ENCODE measurements around the gene PCNX2. TPM values are rescaled to one million over a fixed set of nuclear protein-coding genes. Genes with fewer than 3 reads are reported as not detected.

Gene PCNX2
- total and polyA plus RNA-seq, 2 of the 8 experiments (the other 6 are each of a cell fraction or from before 2014, with no cell fraction given) = 46.1 to 57.6 TPM

GRCh38 chr1:233190987-233191386 is 104.5 kb downstream of the PCNX2 start:
- Histone ChIP-seq H3K4me1 (replicated peaks in 1 of 4; ENCODE audit: control insufficient read depth in 3 of 4, insufficient read depth in 4 of 4, low read length in 3 of 4) (no peaks in the 10 kb centered on the region), H4K8ac (ENCODE audit: extremely low read depth, insufficient read depth, low read length) (no peak overlapping the region), H2AFZ (ENCODE audit: low read length) (no peak overlapping the region), H3K23me2 (ENCODE audit: low read depth, low read length) (no peaks in the 10 kb centered on the region), H3K56ac (replicated peaks; ENCODE audit: insufficient read length, low read depth, low read length) (no peak overlapping the region), H4K91ac (replicated peaks; ENCODE audit: insufficient read length, low read length) (no peak overlapping the region), H2BK20ac (ENCODE audit: low read length) (no peak overlapping the region), H3K9me3 (ENCODE audit: insufficient read depth in 2 of 2, low read depth in 1 of 2, low read length in 1 of 2) (peaks cover 0 to 6% of the 10 kb centered on the region in 2 experiments; a peak in 2 of 4 replicates), H3K18ac (ENCODE audit: extremely low read depth, low read length) (no peak overlapping the region), H3K79me2 (ENCODE audit: control insufficient read depth in 1 of 2, insufficient read depth in 2 of 2, low read length in 2 of 2) (no peaks in the 10 kb centered on the region), H4K5ac (ENCODE audit: insufficient read length, low read depth, low read length) (no peak overlapping the region), H2BK5ac (ENCODE audit: low read depth, low read length) (no peak overlapping the region), H3K23ac (ENCODE audit: insufficient read length) (no peak overlapping the region), H3K9ac (replicated peaks in 1 of 4; ENCODE audit: extremely low read depth in 1 of 4, low read depth in 3 of 4, low read length in 3 of 4) (no peak overlapping the region), H2BK15ac (ENCODE audit: low read length) (no peak overlapping the region), H3K79me1 (ENCODE audit: low read depth, low read length) (no peaks in the 10 kb centered on the region), H3K14ac (ENCODE audit: insufficient read length) (no peak overlapping the region), H2BK12ac (ENCODE audit: low read depth, low read length) (no peak overlapping the region), H3K4me3 (ENCODE audit: extremely low read depth in 1 of 4, insufficient read depth in 2 of 4, low read depth in 3 of 4, low read length in 4 of 4) (no peak overlapping the region), H2BK120ac (replicated peaks; ENCODE audit: low read depth, low read length) (no peak overlapping the region), H3K4me2 (ENCODE audit: insufficient read depth in 1 of 2, low read depth in 2 of 2, low read length in 2 of 2) (no peak overlapping the region), H4K20me1 (replicated peaks in 1 of 2; ENCODE audit: control insufficient read depth in 1 of 2, insufficient read depth in 2 of 2, low read length in 2 of 2) (no peaks in the 10 kb centered on the region), H3K27me3 (replicated peaks in 1 of 4; ENCODE audit: control insufficient read depth in 3 of 4, extremely low read depth in 1 of 4, insufficient read depth in 3 of 4, low read length in 3 of 4) (no peaks in the 10 kb centered on the region), H3K36me3 (ENCODE audit: control insufficient read depth in 2 of 4, insufficient read depth in 4 of 4, low read length in 3 of 4) (peaks cover 6 to 14% (median 9%) of the 10 kb centered on the region in 4 experiments; a peak in 5 of 8 replicates), H2AK5ac (ENCODE audit: low read depth, low read length) (no peak overlapping the region), H3K27ac (ENCODE audit: low read depth, low read length) (no peak overlapping the region), H3K4ac (replicated peaks; ENCODE audit: insufficient read length, low read depth, low read length) (no peak overlapping the region)
- DNase-seq (ENCODE audit: low read depth in 1 of 2, low spot score in 2 of 2) (no peak), FAIRE-seq (no peak)
- CTCF ChIA-PET (ENCODE audit: partially characterized antibody) = no interaction called here
- 86% methylated on average over 5 of the region's 5 CpGs; no CpG with 5 or more reads in 1 of the 2 experiments for WGBS, 2 experiments (ENCODE audit: extremely low coverage in 1 of 2, insufficient coverage in 1 of 2, insufficient read length in 1 of 2, insufficient replicate concordance in 2 of 2, low coverage in 1 of 2, low lambda C conversion rate in 2 of 2, missing lambda C conversion rate in 1 of 2)
- POLR2A ChIA-PET (ENCODE audit: partially characterized antibody) = no interaction called here
- TF ChIP-seq SIRT6 (IDR thresholded peaks at IDR 0.05; ENCODE audit: low read length) = no peak
- no peak for TF ChIP-seq TCF12 (IDR thresholded peaks at IDR 0.05; ENCODE audit: low read depth, low read length)
- no peak for TF ChIP-seq YY1 (IDR thresholded peaks at IDR 0.05; ENCODE audit: low read depth, low read length)
- TF ChIP-seq TAF7 (optimal IDR thresholded peaks at IDR 0.05; ENCODE audit: borderline replicate concordance, low read depth, low read length) = no peak
- no peak for TF ChIP-seq CREB1 (IDR thresholded peaks at IDR 0.05)
- TF ChIP-seq SAP30 (IDR thresholded peaks at IDR 0.05; ENCODE audit: insufficient read depth, insufficient replicate concordance, low read length) = no peak
- TF ChIP-seq E2F6 (IDR thresholded peaks at IDR 0.05) = no peak
- TF ChIP-seq HDAC2 (IDR thresholded peaks at IDR 0.05; ENCODE audit: borderline replicate concordance in 1 of 2, low read depth in 2 of 2, low read length in 2 of 2) = no peak
- TF ChIP-seq TAF1 (IDR thresholded peaks at IDR 0.05; ENCODE audit: low read depth, low read length) = no peak
- no peak for TF ChIP-seq CTBP2 (IDR thresholded peaks at IDR 0.05; ENCODE audit: borderline replicate concordance, insufficient read depth, insufficient read length, low read length)
- TF ChIP-seq SIX5 (IDR thresholded peaks at IDR 0.05; ENCODE audit: low read depth, low read length) = no peak
- no peak for TF ChIP-seq POLR2AphosphoS5 (IDR thresholded peaks at IDR 0.05; ENCODE audit: low read depth, low read length)
- no peak for TF ChIP-seq BCL11A (IDR thresholded peaks at IDR 0.05; ENCODE audit: low read depth in 2 of 2, low read length in 2 of 2)
